ENCODE data around the gene MAEL.

Gene MAEL

DNA sequence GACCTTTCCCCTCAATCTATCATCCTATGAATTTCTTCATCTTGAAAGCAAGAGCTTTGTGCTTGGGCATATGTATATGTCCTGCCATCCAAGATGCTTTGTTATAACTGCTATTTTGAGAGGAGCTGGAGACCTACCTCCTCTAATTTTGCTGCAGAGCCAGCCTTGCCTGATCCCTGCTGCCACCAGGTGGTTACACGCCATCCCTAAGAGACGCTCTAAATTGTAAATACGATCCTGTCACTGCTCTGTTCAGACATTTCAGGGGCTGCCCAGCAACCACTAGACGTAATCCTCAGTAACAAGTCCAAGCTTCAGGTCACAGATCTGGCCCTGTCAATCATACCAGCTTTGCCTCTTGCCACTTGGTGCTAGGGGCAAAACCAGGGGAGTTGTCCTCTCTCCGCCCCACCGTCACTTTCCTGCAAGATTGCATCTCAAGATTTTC lies 68.2 kb downstream of the MAEL start:
- peak; percentile 79 for TF ChIP-seq RAD21 (IDR thresholded peaks at IDR 0.05; ENCODE audit: low read depth)
- TF ChIP-seq, protein P1, sequence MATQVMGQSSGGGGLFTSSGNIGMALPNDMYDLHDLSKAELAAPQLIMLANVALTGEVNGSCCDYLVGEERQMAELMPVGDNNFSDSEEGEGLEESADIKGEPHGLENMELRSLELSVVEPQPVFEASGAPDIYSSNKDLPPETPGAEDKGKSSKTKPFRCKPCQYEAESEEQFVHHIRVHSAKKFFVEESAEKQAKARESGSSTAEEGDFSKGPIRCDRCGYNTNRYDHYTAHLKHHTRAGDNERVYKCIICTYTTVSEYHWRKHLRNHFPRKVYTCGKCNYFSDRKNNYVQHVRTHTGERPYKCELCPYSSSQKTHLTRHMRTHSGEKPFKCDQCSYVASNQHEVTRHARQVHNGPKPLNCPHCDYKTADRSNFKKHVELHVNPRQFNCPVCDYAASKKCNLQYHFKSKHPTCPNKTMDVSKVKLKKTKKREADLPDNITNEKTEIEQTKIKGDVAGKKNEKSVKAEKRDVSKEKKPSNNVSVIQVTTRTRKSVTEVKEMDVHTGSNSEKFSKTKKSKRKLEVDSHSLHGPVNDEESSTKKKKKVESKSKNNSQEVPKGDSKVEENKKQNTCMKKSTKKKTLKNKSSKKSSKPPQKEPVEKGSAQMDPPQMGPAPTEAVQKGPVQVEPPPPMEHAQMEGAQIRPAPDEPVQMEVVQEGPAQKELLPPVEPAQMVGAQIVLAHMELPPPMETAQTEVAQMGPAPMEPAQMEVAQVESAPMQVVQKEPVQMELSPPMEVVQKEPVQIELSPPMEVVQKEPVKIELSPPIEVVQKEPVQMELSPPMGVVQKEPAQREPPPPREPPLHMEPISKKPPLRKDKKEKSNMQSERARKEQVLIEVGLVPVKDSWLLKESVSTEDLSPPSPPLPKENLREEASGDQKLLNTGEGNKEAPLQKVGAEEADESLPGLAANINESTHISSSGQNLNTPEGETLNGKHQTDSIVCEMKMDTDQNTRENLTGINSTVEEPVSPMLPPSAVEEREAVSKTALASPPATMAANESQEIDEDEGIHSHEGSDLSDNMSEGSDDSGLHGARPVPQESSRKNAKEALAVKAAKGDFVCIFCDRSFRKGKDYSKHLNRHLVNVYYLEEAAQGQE (IDR thresholded peaks at IDR 0.05; ENCODE audit: low read depth): no peak

DNA sequence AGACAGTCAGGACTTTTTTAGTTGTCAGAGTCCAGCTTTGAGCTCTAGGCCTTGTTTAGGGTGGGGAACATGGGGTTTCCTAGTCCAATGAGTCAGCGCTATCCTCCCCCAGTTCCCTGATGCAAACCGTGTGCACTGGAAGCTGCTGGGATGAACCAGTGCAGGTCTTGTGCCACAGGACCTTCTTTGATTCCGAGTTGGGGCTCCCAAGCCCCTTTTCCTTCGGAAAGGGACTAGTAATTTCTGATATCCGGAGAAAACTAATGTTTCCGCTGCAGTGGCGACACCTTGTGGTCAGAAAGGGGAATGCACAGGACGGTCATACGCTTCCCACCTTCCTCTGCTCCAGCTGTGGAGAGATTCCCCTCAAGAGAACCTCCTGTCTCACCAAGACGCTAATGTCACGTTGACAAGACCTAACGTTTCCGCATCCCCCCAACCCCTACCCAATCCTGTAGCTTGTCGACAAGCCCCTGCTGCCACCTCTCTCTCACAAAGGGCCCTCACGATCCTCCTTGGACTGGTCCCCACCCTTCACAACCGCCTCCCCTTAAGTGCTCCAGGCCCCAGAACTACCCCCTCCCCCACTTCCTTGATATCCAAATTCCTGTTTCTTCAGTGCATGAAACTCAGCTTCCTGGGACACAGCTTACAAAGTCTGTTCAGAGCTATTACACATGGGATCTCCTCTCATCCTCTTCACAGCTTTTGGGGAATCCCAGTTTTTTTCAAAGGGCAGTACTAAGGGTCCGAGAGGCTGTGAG lies 70.1 kb downstream of the MAEL start:
- TF ChIP-seq RAD21 (IDR thresholded peaks at IDR 0.05; ENCODE audit: low read depth): peak; percentile 87
- TF ChIP-seq, protein P1 (IDR thresholded peaks at IDR 0.05; ENCODE audit: low read depth): no peak

DNA sequence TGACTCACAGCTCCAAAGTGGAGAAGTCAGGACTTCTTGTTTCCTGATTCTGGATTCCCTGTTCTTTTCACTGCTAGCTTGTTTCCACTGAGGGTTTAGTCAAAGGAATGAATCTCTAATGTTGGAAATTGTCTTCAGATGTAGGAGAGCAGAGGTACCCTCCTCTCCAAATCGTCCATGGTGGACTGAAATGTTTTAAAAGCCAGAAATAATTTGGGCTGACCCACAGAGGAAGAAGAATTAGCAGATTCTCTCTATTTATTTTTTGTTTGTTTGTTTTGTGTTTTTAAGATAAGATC lies 70.7 kb downstream of the MAEL start:
- TF ChIP-seq CEBPB (IDR thresholded peaks at IDR 0.05) (no peak), ZBTB7A (IDR thresholded peaks at IDR 0.05; ENCODE audit: low read depth) (no peak), EP300 (IDR thresholded peaks at IDR 0.05; ENCODE audit: borderline replicate concordance) (no peak), YY1 (IDR thresholded peaks at IDR 0.05; ENCODE audit: low read depth) (no peak), TEAD4 (IDR thresholded peaks at IDR 0.05) (no peak), TCF12 (IDR thresholded peaks at IDR 0.05; ENCODE audit: low read depth) (no peak), TAF1 (IDR thresholded peaks at IDR 0.05; ENCODE audit: low read depth) (no peak), FOXM1 (IDR thresholded peaks at IDR 0.05; ENCODE audit: borderline replicate concordance, low read depth) (no peak), RAD21 (IDR thresholded peaks at IDR 0.05; ENCODE audit: low read depth) (no peak), CREB1 (IDR thresholded peaks at IDR 0.05; ENCODE audit: low read depth) (no peak), EGR1 (IDR thresholded peaks at IDR 0.05) (no peak), NFIC (IDR thresholded peaks at IDR 0.05) (no peak)
- TF ChIP-seq, protein P2, sequence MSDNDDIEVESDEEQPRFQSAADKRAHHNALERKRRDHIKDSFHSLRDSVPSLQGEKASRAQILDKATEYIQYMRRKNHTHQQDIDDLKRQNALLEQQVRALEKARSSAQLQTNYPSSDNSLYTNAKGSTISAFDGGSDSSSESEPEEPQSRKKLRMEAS (IDR thresholded peaks at IDR 0.05): no peak
- TF ChIP-seq, protein P3, sequence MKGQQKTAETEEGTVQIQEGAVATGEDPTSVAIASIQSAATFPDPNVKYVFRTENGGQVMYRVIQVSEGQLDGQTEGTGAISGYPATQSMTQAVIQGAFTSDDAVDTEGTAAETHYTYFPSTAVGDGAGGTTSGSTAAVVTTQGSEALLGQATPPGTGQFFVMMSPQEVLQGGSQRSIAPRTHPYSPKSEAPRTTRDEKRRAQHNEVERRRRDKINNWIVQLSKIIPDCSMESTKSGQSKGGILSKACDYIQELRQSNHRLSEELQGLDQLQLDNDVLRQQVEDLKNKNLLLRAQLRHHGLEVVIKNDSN (IDR thresholded peaks at IDR 0.05): no peak
- TF ChIP-seq, protein P1 (IDR thresholded peaks at IDR 0.05; ENCODE audit: low read depth): no peak

DNA sequence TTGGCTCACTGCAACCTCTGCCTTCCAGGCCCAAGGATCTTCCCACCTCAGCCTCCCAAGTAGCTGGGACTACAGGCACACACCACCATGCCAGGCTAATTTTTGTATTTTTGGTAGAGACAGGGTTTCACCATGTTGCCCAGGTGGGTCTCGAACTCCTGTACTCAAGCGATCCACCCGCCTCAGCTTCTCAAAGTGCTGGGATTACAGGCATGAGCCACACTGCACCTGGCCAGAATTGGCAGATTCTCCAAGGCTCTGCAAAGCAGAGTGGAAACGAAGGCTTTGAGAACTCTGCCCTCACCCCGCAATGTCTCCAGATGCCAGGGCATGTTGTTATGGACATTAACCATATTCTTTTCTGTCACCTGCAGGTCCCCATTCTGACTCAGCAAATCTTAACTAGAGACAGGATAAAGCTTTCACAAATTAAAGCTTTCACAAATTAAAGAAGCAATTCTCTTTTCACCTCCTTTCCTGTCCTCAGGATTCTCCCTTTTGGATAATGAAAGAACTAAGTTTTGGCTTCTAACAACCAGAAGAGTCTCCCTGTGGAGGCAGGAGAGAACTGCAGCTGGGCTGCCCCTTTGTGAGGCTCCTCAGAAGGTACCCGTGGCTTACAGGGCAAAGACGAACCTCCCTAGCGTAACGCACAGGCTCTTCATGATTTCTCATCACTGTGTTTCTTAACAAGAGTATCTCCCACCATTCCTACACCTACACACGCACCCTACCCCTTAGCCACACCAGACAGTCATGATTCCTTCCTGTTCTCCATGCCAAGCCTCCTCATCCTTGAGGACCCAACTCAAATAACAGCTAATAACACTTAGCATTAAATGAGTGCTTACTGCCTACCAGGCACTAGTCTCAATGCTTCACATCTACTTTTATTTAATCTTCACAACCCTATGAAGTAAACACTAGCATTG lies 71.3 kb downstream of the MAEL start:
- TF ChIP-seq TEAD4 (IDR thresholded peaks at IDR 0.05): no peak
- no peak for TF ChIP-seq NFIC (IDR thresholded peaks at IDR 0.05)
- TF ChIP-seq YY1 (IDR thresholded peaks at IDR 0.05; ENCODE audit: low read depth): no peak

DNA sequence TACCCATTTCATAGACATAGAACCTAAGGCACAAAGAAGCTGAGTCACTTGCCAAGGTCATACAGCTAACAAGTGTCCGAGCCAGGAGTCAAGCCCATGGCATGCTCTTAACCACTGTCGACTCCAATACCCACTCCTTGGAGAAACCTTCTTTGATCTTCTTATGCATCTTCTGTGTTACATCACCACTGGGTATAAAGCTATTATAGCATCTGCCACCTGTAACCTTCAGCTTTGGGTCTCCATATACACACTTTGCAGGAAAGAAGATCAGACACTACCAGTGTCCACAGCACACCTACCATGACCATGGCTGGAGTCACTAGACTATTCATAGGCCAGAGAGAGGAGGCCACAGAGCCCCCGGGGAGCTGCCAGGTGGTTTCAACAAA lies 72.0 kb downstream of the MAEL start:
- TF ChIP-seq RAD21 (IDR thresholded peaks at IDR 0.05; ENCODE audit: low read depth): no peak
- TF ChIP-seq CREB1 (IDR thresholded peaks at IDR 0.05; ENCODE audit: low read depth): no peak
- TF ChIP-seq TEAD4 (IDR thresholded peaks at IDR 0.05): no peak
- TF ChIP-seq FOXM1 (IDR thresholded peaks at IDR 0.05; ENCODE audit: borderline replicate concordance, low read depth): no peak
- TF ChIP-seq TAF1 (IDR thresholded peaks at IDR 0.05; ENCODE audit: low read depth): no peak
- TF ChIP-seq EP300 (IDR thresholded peaks at IDR 0.05; ENCODE audit: borderline replicate concordance): no peak
- TF ChIP-seq, protein P1 (IDR thresholded peaks at IDR 0.05; ENCODE audit: low read depth): no peak
- TF ChIP-seq TCF12 (IDR thresholded peaks at IDR 0.05; ENCODE audit: low read depth): no peak
